Measurements from ENCODE around the gene USP53. TPM values are rescaled to one million over a fixed set of nuclear protein-coding genes. Genes with fewer than 3 reads are reported as not detected.

USP53 gene
- total and polyA plus RNA-seq, 10 of the 15 experiments (the other 5 are each of a cell fraction or from before 2014, with no cell fraction given): 0.23 to 4.0 (median 2.7) TPM

DNA sequence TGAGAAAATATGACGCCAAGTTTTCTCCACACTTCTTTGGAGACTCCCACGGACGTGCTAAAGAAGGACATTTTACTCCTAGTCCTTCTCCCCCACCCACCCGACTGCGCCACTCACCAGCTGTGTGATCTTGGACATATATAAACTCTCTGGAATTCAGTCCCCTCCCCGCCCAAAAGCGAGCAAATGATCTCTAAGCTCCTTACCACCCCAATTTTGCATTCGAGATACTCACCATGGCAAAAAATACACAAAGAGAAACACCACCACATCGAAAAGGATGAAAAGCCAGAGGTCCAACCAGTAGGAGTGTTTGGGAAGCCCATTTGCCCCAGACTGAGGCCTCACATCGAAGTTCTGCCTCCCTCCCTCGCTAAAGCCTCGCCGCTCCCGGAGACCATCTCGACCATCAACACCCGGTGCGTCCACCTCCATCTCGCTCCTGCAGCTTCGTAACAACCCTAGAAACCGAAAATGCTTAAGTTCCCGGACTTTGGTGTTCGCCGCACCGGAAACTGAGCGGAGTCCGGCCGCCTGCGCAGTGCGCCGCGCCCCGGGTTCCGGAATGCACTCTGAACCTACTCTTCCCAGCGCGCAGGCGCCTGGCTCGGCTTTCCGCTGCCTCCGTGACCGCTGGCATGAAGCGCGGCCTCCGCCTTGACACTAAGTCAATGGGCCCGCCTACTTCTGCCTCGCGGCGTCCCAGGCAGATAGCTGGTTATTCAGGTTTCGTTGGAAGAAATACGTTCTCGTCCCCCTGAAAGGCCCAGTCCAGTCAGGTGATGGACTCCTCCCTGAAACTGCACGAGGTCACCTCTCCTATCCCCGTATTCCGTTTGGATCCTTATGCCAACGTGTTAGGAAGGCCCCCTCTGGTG lies 87.8 kb downstream of the USP53 start (continued):
- TF ChIP-seq, protein P1, sequence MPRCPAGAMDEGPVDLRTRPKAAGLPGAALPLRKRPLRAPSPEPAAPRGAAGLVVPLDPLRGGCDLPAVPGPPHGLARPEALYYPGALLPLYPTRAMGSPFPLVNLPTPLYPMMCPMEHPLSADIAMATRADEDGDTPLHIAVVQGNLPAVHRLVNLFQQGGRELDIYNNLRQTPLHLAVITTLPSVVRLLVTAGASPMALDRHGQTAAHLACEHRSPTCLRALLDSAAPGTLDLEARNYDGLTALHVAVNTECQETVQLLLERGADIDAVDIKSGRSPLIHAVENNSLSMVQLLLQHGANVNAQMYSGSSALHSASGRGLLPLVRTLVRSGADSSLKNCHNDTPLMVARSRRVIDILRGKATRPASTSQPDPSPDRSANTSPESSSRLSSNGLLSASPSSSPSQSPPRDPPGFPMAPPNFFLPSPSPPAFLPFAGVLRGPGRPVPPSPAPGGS (IDR thresholded peaks at IDR 0.05; ENCODE audit: borderline replicate concordance, insufficient read depth, low read depth, low read length, poor library complexity, severe bottlenecking): no peak
- peak; percentile 52 for TF ChIP-seq NR2F1 (conservative IDR thresholded peaks at IDR 0.05)
- TF ChIP-seq HDGF (IDR thresholded peaks at IDR 0.05): no peak
- no peak; the same call in 1 of the 2 replicates for TF ChIP-seq EED (IDR thresholded peaks at IDR 0.05; ENCODE audit: low read depth)
- no peak for TF ChIP-seq EZH2 (IDR thresholded peaks at IDR 0.05; ENCODE audit: borderline replicate concordance, control insufficient read depth, low read depth, low read length)
- TF ChIP-seq, protein P2, sequence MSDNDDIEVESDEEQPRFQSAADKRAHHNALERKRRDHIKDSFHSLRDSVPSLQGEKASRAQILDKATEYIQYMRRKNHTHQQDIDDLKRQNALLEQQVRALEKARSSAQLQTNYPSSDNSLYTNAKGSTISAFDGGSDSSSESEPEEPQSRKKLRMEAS (IDR thresholded peaks at IDR 0.05; ENCODE audit: low read depth, low read length): peak; percentile 60; the same call in 1 of the 2 replicates
- TF ChIP-seq, protein P3, sequence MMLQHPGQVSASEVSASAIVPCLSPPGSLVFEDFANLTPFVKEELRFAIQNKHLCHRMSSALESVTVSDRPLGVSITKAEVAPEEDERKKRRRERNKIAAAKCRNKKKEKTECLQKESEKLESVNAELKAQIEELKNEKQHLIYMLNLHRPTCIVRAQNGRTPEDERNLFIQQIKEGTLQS (IDR thresholded peaks at IDR 0.05; ENCODE audit: borderline replicate concordance, extremely low read depth, low read depth, low read length): no peak
- TF ChIP-seq BACH1 (IDR thresholded peaks at IDR 0.05; ENCODE audit: borderline replicate concordance): no peak; the same call in 1 of the 2 replicates
- TF ChIP-seq, protein P4, sequence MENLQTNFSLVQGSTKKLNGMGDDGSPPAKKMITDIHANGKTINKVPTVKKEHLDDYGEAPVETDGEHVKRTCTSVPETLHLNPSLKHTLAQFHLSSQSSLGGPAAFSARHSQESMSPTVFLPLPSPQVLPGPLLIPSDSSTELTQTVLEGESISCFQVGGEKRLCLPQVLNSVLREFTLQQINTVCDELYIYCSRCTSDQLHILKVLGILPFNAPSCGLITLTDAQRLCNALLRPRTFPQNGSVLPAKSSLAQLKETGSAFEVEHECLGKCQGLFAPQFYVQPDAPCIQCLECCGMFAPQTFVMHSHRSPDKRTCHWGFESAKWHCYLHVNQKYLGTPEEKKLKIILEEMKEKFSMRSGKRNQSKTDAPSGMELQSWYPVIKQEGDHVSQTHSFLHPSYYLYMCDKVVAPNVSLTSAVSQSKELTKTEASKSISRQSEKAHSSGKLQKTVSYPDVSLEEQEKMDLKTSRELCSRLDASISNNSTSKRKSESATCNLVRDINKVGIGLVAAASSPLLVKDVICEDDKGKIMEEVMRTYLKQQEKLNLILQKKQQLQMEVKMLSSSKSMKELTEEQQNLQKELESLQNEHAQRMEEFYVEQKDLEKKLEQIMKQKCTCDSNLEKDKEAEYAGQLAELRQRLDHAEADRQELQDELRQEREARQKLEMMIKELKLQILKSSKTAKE (IDR thresholded peaks at IDR 0.05; ENCODE audit: low read depth, poor library complexity, severe bottlenecking): no peak
- TF ChIP-seq CBX3 (IDR thresholded peaks at IDR 0.05; ENCODE audit: borderline replicate concordance, low read depth): no peak

Measured in GM12878 (cell line).